HG03108 (cell line): ENCODE results near the gene CCDC102A.
A peak's percentile ranks its signal among the peaks of the same experiment; 100 is the strongest.

Experiments used
- ATAC-seq: cut with Tn5 transposase; IDR thresholded peaks from one replicate; pipeline ENCODE4 v1.9.1; 2021; ENCODE audit warnings: moderate library complexity; ENCODE audit not compliant: unreplicated experiment

The CCDC102A gene

GRCh38 chr16:57479976-57480753 lies 56.2 kb downstream of the CCDC102A start:
- ATAC-seq = no peak

DNA sequence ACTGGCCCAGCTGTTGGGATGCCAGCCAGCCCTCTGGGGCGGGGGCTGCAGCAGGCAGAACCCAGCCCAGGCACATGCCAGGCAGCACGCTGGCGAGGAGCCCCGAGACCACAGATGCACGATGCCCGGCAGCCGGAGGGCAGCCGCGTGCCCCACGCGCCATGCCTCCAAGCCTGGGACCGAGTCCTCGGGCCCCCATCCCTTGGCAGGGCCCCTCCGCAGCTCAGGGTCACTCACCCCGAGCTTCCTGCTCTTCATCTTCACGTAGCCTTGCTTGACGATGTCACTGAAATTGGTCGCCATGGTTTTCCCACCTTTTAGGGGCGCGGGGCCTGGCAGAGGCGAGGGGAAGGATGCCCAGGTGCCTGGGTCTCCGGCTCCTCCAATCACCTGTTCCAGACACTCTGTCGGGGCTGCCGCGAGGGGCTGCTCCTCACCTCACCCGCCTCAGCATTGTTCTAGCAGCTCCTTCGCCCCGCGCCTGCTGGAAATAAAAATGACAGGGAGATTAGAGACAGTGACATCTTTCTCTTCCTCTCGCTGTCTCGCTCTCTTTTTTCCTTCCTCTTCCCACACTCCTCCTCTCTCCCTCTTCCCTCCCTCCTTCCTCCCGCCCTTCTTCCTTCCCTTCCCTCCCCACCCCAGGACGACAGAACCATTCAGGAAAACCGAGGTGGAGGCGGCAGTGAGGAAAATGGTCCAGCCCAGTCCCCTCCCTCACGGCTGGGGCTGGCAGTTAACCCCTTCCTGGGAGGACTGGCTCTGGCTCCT lies 57.0 kb downstream of the CCDC102A start:
- ATAC-seq = no peak

DNA sequence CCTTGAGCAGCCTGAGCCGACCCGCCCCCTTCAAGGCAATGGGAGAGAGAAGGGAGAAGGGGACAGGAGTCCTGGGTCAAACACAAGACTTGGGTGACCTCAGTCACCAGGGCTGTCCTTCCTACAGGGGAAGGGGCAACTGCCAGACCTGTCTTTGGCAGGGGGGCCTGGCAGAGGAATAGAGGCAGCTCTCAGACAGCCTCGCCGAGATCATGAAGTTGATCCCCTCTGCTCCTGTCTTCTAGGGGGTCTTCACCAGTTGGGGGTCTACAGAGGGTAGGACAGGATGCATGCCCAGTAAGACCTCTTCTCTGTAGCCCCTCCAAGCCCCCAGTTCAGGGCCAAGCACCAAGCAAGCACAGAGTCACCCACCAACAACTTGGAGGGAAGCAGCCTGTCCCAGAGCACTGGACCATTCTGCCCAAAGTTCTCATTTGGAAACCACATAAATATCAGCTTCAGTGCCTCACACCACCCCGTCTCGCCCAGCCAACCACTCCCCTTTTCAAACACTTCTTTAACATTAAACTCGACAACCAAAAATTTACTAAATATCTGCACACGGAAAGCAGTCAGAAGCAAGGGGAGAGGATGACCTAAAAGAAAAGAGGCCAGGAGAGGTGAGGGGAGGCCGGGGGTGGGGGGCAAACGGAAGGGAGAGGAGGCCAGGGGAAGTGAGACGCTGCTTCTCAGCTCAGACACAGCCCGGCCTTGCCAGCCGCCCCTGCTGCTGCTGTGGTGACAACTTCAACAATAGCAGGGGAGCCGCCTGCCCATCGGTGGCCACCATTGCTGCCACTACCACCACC lies 57.8 kb downstream of the CCDC102A start:
- no peak for ATAC-seq

DNA sequence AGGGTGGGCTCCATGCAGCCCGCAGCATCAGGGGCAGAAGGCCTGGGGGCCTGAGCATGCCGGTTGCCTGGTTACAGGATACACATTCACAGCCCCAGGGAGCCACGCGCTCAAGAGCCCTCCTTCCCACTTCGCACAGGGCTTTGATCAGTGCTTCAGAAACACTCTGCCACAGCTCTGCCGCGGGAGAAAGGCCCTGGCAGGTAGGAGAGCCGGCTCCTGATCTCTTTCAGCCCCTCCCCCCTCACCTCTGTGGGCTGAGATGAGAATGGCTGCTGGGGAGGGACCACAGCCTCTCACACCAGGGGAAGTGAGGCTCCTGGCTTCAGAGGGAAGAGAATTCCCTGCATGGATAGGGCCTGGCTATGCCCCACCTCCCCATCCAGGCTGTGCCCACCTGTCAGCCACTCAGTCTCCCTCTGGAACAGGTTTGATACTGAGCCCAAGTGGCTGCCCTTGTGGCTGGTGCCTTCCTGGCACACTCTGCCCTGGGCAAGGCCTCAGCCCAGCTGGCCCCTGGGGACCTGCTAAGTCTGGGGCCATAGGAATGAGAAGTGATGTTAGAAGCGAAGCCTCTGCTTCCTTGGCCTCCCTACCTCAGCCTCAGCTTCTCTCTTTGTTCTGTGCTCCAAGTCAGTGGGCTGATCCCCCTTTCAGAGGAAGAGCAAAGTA lies 58.7 kb downstream of the CCDC102A start:
- no peak for ATAC-seq

DNA sequence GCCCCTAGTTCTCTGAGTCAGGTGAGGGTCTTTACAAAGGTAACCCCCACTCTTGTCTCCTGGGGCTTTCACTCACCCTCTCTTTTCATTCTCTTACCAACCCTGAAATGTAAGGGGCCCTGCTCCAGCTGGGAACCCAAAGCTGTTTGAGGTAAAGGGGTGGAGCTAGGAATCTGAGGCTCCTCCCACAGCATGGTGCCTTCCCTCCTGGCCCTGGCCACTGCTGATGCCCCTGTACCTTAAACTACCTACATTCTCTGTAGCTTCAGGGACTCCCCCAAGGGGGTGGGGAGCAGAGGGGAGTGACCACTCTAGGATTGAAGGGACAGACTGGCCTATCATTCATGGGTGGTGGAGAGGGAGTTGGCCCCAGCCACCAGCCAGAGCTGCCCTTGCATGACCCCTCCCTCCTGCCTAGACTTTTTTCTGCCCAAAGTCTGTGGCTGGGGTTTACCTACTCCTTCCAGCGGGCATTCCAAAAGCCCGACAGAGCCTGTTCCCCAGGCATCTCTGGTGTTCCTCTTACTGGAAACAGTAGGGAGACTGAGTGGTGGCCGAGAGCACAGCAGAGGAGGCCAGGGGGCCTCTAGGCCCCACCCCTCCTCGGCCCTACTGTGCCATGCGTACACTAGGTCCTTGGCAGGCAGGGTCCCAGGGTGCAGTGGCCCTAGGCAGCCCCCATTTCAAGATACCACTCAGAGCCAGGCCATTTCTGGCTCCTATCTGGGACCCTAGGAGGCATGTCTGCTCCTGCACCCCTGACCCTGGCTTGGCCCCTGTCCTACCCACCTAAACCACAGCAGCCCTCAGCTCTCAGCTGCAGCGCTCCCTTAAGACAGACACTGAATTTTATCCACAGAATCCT lies 59.6 kb downstream of the CCDC102A start:
- no peak for ATAC-seq

GRCh38 chr16:57475711-57476339 lies 60.5 kb downstream of the CCDC102A start:
- ATAC-seq = peak; percentile 85

GRCh38 chr16:57474671-57475661 lies 61.4 kb downstream of the CCDC102A start:
- no peak for ATAC-seq

GRCh38 chr16:57473906-57474305 lies 62.5 kb downstream of the CCDC102A start:
- no peak for ATAC-seq

DNA sequence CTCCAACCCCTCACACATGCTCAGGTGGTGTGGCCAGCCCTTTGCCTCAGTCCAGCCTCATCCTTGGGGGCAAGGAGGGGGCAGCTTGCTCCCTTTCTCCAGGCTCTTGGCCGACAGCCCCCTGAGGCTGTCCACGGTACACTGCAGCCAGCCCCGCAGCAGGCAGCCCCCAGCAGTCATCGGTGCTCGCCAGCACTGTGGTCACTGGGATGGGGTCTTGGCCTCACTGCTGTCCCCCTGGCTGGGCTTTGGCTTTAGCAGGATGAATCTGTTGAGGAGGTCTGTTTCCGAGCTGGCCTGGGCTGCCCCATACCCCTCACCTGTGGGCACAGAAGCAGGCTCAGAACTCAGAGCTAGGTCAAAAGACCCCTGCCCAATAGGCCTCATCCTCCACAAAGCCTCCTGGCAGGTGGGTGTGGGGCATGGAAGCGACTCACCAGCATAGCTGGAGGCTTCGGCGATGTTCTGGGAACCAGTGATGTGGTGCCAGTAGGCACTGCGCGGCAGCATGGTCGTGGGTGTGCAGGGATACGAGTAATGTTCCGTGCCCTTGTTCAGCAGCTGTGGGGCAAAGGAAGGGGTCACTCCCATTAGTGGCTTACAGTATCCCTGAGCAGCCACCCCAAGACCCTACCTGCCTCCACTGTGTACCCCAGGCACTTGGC lies 63.1 kb downstream of the CCDC102A start:
- no peak for ATAC-seq

DNA sequence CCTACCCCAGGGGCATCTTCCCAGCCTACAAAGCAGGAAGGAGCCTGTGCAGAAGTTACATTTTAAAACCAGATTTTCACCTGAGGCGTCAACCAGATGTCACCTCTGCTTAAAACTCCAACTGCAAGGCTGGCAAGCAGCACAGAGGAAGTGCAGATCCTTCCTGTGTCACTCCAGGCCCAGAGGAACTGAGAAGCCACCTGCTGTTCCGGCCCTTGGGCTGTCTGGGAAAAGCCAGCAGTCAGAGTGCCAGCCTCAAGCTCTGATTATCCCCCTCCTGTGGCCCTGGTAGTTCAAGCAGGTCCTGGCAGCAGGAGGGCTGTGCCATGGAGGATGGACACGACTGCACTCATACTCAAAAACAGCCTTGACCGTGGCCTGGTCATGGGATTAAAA lies 63.7 kb downstream of the CCDC102A start:
- no peak for ATAC-seq

- no peak for ATAC-seq
Observed at GRCh38 chr16:57471852-57472664, 64.3 kb downstream of the CCDC102A start.

GRCh38 chr16:57471209-57471608 lies 65.2 kb downstream of the CCDC102A start:
- no peak for ATAC-seq

DNA sequence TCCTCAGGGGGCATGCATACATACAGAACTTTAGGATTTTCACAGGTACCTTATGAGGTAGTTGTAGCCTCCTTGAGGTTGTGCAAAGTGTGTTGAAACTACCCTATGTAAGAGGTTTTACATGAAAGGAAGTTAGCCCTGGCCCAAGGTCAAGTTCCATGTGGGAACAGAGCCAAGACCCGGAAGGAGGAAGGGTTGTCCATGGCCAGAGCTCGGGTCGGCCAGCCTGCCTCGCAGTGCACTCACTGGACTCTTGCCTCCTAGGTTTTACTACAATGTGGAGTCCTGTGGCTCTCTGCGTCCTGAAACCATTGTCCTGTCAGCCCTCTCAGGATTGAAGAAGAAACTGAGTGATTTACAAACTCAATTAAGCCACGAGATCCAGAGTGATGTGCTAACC lies 65.7 kb downstream of the CCDC102A start:
- ATAC-seq = no peak

DNA sequence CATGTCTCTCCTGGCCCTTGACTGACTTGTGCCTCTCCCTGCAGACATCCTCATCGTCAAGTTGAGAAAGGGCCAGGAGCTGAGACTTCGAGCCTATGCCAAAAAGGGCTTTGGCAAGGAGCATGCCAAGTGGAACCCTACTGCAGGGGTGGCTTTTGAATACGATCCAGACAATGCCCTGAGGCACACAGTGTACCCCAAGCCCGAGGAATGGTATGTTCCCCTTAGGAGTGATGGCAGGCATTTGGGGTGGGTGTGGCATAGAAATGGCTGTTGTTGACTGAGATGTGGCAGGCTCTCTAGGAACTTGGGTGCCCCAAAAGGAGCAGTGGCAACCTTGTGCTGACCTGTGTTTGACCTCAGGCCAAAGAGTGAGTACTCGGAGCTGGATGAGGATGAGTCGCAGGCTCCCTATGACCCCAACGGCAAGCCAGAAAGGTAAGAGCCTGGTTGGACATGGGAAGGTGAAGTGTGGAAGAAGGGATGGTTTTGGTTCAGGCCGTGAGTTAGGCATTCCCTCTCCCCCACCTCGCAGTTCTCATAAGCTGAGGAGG lies 66.4 kb downstream of the CCDC102A start:
- no peak for ATAC-seq

- ATAC-seq = no peak
Observed at GRCh38 chr16:57469046-57469445, 67.3 kb downstream of the CCDC102A start.

DNA sequence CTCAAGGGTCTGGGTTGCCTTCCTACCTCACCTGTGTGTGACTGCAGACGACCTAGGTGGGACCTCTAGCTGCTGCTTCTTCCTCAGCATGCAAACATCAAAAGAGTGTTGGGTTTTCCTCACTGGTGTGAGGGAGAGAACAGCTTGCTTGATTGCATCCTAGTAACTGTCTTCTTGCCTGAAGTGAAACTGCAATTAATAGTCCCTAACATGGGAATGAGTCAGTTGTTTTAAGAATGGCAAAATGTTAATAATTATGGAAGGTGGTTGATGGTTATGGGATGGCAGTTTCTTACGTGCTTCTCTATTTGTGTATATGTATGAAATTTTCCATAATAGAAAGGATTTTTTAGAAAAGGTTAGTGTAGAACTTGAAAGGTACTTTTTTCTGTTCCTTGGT lies 68.0 kb downstream of the CCDC102A start:
- ATAC-seq = no peak

GRCh38 chr16:57464523-57464922 lies 71.8 kb downstream of the CCDC102A start:
- no peak for ATAC-seq
